WTC11 (cell line): ENCODE measurements around the gene SLC25A45.

Source experiments
- CTCF ChIP-seq: fragments of 200-600 bp; IDR thresholded peaks from 2 replicates; pipeline ENCODE4 v1.8.0; 2022; ENCODE audit warnings: antibody characterized with exemption
- ESRRA ChIP-seq: sonication (generic); formaldehyde crosslinking; IDR thresholded peaks from 2 replicates; pipeline ENCODE4 v1.8.1; 2022; ENCODE audit warnings: mild to moderate bottlenecking, missing genetic modification reagents, borderline replicate concordance
- ZBTB43 ChIP-seq: sonication (generic); formaldehyde crosslinking; IDR thresholded peaks from 2 replicates; pipeline ENCODE4 v1.8.1; 2023; ENCODE audit warnings: mild to moderate bottlenecking, missing genetic modification reagents

GRCh38 chr11:65376138-65376713 is 6.2 kb downstream of the SLC25A45 start:
- no peak for TF ChIP-seq ZBTB43 (CRISPR knock-in tag)
- no peak for TF ChIP-seq CTCF
- no peak for TF ChIP-seq ESRRA (CRISPR knock-in tag)
